HG02623 (cell line): Measurements from ENCODE around the gene ASTN1.

Experiments
- ATAC-seq: cut with Tn5 transposase; IDR thresholded peaks from one replicate; pipeline ENCODE4 v1.9.1; 2021; ENCODE audit warnings: moderate library complexity; ENCODE audit not compliant: unreplicated experiment

ASTN1 gene

DNA sequence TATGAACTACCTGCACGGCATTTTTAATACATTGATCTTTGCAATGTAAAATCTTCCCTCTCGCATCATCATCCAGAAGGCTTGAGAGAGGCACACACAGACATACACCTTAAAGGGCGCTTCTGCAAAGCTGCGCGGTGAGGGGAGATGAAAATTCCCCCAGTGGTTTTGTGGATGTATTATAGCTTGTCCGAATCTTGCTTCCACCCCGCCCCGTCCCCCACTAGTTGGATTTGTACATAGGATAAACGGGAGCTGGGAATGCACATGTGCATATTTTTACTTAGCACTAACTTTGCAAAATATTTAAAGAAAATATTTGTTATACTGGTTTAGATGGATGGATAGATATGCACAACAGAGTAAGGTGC, 542 bp upstream of the ASTN1 start:
- ATAC-seq, result no peak

GRCh38 chr1:177163844-177164379, 600 bp downstream of the ASTN1 start:
- no peak for ATAC-seq

- no peak for ATAC-seq
These were observed 2.3 kb downstream of the ASTN1 start for GRCh38 chr1:177162243-177162642.

GRCh38 chr1:177146499-177146898, 18.0 kb downstream of the ASTN1 start:
- ATAC-seq, result no peak

DNA sequence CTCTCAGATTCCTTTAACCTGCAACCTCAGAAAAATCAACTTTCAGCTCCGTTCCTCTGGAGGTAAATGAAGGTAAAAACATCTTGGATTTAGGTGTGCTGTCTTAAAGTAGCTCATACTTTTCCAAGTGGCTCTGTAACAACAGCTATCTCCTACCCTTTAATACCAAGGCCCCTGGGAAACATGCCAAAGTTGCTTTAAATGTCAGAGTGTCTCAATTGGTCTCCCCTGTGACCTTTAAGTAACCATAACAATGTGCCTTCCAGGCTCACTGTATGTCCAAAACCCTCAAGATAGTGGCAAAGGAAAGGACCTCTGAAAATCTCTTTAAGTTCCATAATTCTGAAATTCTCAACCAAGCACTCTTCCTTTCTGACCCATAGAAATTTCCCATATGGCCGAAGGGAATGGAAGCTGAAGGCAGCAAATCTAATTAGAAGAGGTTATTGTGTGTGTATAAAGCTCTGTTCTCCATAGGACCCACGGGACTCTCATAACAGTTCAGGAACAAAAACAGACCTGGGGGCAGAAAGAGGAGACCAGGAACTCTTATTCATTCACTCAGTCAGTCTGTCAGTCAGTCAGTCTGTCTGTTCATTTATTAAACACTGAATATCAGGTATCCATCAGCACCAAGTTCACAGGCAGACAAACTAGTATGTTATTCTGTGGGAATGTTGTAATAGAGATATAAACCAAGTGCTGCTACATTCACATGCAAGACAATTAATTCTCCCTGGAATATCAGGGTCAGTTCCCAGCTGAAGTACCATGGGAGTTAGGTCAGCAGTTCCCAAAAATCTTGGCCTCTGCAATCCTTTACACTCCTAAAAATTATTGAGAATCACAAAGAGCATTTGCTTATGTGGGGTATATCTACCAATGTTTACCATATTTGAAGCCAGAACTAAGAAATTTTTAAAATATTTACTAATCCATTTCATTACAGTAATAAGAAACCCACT, 19.1 kb downstream of the ASTN1 start:
- no peak for ATAC-seq

DNA sequence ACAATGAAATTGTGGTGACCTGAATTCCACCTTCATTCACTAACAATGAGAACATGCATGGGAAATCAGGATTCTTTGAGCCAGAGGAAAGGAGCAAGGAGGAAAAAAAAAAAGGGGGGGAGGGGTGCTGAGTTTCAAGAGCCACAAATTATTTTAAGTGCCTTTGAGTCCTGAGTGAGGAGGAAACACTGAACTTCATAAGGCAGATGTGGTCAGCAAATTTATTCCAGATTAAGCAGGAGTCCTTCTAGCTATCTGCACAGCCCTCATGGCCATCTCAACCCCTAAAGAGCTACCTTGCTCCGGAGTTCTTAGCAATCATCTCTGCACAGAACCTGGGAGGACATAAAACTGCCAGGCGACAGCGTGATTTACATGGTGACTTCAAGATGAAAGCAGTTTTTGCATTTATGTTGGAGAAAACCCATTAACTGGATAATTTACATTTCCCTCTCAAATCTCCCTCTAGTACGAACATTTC, 21.7 kb downstream of the ASTN1 start:
- ATAC-seq, result no peak

DNA sequence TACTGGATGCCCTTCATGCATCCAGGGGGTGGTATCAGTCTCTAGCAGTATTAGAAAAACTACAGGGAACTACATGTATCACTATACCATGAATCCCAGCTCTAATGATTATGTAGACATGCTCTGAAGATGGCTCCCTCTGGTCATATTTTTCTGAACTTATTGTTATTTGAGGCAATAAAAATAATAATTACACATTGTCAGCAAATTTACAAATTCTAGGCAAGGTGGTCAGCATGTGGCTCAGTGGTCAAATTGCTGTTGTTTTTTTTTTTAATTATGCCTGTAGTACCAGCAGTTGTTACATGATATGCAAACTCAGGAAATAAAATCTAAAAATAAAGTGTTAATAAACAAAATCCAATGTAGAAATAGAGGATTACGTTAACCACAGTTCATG, 22.5 kb downstream of the ASTN1 start:
- ATAC-seq, result no peak

DNA sequence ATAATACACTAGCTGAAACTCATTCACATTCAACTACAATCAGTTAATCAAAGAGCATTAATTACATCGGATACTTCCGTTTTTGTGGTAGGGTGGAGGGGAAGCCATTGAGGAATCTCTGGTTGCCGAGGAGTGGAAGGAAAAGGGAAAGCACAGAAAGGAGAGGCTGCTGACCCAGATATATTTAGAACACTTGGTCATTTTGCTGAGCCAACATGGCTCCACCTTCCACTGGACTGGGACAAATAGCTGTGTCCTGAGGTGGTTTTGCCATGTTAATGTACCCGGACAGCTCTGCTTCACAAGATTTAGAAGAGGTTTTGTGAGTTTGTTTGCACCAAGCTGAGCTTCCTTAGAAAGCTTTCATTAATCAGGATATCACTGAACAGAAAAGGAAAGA, 26.2 kb downstream of the ASTN1 start:
- ATAC-seq, result no peak

- no peak for ATAC-seq
These were observed 26.7 kb downstream of the ASTN1 start for GRCh38 chr1:177137814-177138213.

GRCh38 chr1:177135250-177135649, 29.3 kb downstream of the ASTN1 start:
- no peak for ATAC-seq

DNA sequence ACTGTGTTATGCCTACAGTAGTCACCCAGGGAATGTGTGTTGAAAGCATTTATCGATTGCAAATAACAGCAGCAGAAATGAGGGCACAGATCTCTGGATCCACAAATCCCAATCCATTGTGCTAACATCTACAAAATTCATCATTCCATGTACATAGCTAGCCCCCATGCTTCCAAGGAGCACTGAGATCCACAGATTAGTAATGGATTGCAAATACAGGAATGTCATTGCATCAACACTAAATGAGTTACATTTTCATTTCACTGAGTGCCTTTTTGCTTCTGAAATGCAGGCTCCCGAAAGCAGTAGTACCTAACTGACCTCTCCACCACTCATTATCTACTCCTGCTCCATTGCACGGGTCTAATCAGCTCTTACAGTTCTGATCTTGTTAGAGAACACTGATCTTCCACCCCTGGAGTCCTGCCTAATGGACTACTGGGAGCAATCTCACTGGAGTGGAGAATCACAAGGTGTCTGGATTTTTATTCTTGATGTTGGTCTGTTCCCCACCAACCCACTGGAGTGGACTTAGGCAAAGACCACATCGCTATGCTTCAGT, 30.5 kb downstream of the ASTN1 start:
- ATAC-seq, result no peak

GRCh38 chr1:177132141-177132540, 32.4 kb downstream of the ASTN1 start:
- ATAC-seq, result no peak

- no peak for ATAC-seq
These were observed 32.8 kb downstream of the ASTN1 start for GRCh38 chr1:177131723-177132122.

DNA sequence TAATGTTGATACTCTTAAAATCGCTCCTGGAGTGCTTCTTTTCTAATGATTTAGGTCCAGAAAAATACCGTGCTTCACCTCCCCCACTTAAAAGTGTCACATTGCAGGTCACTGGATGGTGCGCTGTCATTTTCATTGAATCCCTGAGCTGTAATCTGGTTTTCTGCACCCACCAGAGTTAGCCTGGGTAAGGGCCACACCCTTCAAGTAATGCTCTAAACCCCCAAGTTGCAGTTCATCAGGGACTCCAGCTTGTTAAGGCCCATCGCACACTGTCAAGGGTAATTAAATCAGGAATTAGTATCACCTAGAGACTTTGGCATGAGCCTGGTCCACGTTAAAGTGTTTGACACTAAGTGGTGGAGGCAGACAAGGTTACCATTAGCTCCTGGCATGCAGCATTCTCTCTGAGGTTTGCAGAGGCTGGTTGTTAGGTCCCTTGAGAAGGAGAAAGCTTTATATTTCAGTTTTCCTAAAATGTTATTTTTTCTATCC, 34.0 kb downstream of the ASTN1 start:
- ATAC-seq, result no peak

DNA sequence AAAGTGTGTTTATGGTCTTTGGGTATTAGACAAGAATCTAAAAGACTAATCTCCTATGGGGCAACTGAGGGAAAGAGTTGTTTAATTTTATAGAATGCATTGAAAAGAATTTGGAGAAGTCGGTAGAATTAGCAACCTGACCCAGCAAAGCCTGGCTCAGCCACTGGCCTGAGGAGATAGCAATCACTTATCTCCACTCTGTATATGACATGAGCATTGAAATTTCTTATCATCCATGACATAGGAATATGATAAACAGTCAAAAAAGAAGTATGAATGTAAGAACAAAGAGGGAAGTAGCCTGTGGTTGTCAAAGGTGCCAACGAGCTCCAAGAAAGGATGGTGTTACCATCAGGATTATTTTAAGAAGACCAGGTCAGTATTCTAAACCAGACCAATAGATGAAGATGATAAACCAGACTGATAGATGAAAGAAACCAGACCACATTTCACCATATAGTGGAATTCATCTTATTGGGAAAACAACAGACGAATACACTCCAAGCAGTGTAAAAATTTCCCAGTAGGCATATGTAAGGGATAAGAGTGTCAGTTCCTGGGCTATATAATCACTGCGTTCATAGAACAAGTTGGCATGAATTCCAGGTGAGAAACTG, 35.7 kb downstream of the ASTN1 start:
- no peak for ATAC-seq

DNA sequence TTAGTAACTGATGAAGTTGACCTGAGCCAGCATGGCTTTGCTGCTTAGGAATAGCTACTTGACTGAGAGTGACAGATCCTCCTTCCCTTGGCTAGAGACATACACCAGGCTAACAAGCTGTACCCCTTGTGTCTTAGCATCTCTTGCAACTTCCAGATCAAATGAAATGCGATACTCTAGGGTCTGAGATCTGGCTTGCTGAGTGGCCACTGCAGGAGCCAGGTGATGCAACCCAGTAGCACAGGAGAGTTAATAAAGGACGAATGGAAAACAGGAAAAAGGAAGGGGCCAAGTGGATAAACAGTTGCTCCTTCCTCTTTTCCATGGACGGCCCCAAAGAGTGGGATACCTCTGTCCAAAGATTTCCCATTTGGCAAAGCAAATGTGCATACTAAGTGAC, 38.2 kb downstream of the ASTN1 start:
- no peak for ATAC-seq

GRCh38 chr1:177124577-177125278, 39.8 kb downstream of the ASTN1 start:
- no peak for ATAC-seq

DNA sequence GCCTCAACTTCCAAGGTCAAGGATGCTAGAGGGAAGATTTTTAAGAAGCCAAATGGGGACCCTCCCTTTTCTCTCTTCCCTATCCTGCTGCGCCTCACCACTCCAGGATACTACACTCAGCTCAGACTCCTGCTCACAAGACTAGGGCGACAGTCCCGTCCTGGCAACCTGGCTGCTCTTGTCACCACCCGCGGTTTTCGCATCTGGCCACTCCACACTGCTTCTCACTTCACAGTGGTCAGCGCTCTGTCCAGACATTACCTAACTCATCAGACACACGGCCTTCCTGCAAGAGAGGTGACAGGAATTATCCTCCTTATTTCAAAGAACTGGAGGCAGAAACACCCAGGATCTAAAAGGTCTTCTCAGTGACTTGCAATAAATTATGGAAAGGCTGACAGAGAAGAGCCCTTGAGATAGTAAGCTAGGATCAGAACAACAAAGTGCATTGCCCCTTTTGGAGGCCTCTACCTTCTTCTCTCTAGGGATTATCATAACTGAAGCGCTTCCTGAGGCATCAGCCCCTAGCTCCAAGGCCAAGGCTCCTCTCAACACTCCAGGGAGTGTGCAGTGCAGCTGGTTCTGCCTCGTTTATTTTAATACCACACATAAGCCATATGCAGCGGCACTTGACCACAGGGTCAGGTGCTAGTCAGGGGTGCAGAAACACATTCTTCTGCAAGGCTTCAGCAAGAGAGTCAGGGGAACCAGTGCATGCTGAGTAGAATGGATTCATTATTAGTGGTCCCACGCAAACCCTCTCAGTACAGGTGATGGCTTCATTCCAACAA, 41.9 kb downstream of the ASTN1 start:
- ATAC-seq, result no peak

DNA sequence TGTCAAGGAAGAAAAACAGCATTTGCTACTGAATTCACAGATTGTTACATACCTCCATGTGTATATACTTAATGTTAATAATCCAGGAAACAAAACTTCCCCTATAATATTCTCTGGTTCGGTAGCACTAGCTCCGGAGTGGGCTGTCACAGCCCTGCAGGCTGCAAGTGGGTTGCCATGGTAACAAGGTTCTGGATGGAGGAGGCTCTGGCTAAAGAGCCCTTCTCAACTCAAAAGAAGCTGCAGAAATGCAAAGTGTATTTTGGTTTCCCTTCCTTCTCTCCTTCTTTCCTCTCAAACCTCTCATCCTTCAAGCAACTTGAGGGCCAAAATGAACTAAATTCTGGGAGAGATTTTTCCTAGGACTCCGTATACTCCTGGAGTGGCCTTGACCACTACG, 45.2 kb downstream of the ASTN1 start:
- ATAC-seq, result no peak

DNA sequence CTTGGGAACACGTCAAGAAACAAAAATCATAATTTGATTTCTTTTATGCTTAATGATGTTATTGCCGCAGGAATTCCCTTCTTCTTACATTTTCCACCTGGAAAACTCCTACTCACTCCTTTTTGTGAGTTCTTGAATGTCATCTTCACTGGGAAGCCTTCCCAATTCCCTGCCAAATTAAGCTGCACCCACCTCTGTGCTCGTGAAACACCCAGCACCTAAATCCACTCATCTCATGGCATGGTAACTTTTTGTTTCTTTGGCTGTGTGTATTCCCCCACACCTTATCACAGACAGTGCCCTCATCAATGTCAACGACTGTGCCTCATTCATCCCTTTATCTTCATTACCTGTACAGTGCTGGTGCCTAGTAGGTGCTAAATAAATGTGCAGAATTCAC, 45.6 kb downstream of the ASTN1 start:
- ATAC-seq, result no peak
